Activated naive CD4-positive, alpha-beta T cell treated with anti-CD3 and anti-CD28 coated beads, Interleukin-2, amount 10 ng/mL, durations not matched to agents 5 hours and 36 hours (primary cell): ENCODE data around the gene LYRM7. TPM values are rescaled to one million over a fixed set of nuclear protein-coding genes. Genes with fewer than 3 reads are reported as not detected.

Experiments used
- total RNA-seq, 2 experiments: library from RNA; stranded (reverse); gene quantifications; one replicate each; pipeline ENCODE4 v1.2.3, GENCODE V29; 2021

The LYRM7 gene
- total RNA-seq = 10 to 100 TPM; 11.4 to 15.1 TPM

GRCh38 chr5:131170540-131171275, at the start of gene LYRM7:
LYRM7 (plus strand) TSS chr5:131170944; CDS start chr5:131171021, 77 bp downstream.

GRCh38 chr5:131165119-131165727, 5.5 kb upstream of the LYRM7 start, which contains the start of gene HINT1:
HINT1 (minus strand) TSS chr5:131165256; CDS start chr5:131165205, 51 bp downstream.

Other genes with a start within 250 kb of the LYRM7 start
- gene HINT1, start 5.7 kb upstream of the LYRM7 start, total RNA-seq = 100 to 1,000 TPM; 290 to 298 TPM
- gene CDC42SE2, start 93.1 kb downstream of the LYRM7 start, total RNA-seq = 100 to 1,000 TPM; 164 to 166 TPM